Measurements from ENCODE around the gene LGALS3BP. TPM values are rescaled to one million over a fixed set of nuclear protein-coding genes. Genes with fewer than 3 reads are reported as not detected.

LGALS3BP gene
- total RNA-seq, 1 experiment from 2014 or later: 507 TPM

- POLR2A ChIA-PET (ENCODE audit: unreplicated experiment): no interaction called here
- H3K79me2 ChIP-seq (ENCODE audit: low read depth): peaks cover 33% of the 10 kb centered on the region
- H2AFZ ChIP-seq: no peak overlapping the region
- no TSS peak for BruUV-seq (replicated peaks)
- H3K9me3 ChIP-seq (ENCODE audit: insufficient read depth, low read depth): no peaks in the 10 kb centered on the region
- TF ChIP-seq CTCF (conservative IDR thresholded peaks at IDR 0.05) (no peak), EZH2 (IDR thresholded peaks at IDR 0.05; ENCODE audit: low read depth) (no peak)
- H3K4me1 ChIP-seq (replicated peaks; ENCODE audit: insufficient read depth): peaks cover 35% of the 10 kb centered on the region
- H3K9me2 ChIP-seq (ENCODE audit: insufficient read depth): no peaks in the 10 kb centered on the region
- CTCF ChIA-PET: interaction anchor here (0.5 to 0.7 kb wide), 2 partner anchors 28 to 49 kb away, joined by 3 to 5 read pairs; no protein-coding TSS in a partner anchor
- H3K4me3 ChIP-seq: no peak overlapping the region
- peaks cover 47% of the 10 kb centered on the region for H3F3A ChIP-seq (ENCODE audit: insufficient read depth, low read depth)
- intact Hi-C loops (cut with micrococcal nuclease; ENCODE audit: unreplicated experiment): no loop called here
- no peak overlapping the region for H3K27ac ChIP-seq
- H4K20me1 ChIP-seq (ENCODE audit: insufficient read depth): no peaks in the 10 kb centered on the region; the same call in 1 of the 2 replicates
- no peak overlapping the region for H3K4me2 ChIP-seq
- H3K27me3 ChIP-seq (ENCODE audit: insufficient read depth, low read depth): no peaks in the 10 kb centered on the region
- DNase-seq: no peak
- H3K36me3 ChIP-seq (ENCODE audit: low read depth): peaks cover 19% of the 10 kb centered on the region
These were observed 12.3 kb upstream of the LGALS3BP start for GRCh38 chr17:78991906-78992532.

DNA sequence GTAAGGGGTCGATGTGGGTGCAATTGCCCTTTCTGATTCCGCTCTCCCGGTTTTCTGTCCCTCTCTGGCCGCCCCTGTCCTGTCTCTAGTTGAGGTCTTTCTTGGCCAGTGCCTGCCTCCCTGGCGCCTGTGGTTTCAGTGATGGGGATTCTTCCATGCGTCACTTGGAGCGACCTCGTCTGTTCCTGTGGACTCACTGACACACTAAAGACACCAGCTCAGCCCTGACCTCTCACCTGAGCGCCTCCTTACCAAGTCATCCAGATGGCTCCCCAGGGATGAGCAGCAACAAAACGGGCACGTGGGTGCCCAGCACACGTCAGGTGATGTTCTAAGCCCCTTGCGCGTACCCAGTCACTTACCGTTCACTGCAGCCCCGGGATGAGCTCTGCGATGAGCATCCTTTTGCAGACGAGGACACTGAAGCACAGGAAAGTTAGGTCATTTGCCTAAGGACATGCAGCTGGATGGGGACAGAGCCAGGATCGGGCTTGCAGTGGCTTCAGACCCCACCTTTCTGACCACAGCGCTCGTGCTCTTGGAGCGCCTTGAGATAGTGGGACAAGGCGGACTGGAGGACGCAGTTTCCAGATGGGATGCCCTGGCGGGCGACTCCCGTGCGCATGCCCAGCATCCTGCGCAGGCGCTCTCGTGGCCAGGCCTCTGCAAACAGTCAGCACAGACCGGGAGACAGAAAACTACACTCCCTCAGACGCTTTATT lies 11.5 kb upstream of the LGALS3BP start:
- peaks cover 19% of the 10 kb centered on the region for H3K36me3 ChIP-seq (ENCODE audit: low read depth)
- no peak overlapping the region for H3K4me3 ChIP-seq
- DNase-seq: no peak
- CTCF ChIA-PET: no interaction called here
- TF ChIP-seq EZH2 (IDR thresholded peaks at IDR 0.05; ENCODE audit: low read depth) (no peak), CTCF (conservative IDR thresholded peaks at IDR 0.05) (no peak)
- peaks cover 34% of the 10 kb centered on the region for H3K4me1 ChIP-seq (replicated peaks; ENCODE audit: insufficient read depth)
- POLR2A ChIA-PET (ENCODE audit: unreplicated experiment): no interaction called here
- H3F3A ChIP-seq (ENCODE audit: insufficient read depth, low read depth): peaks cover 47% of the 10 kb centered on the region
- no TSS peak for BruUV-seq (replicated peaks)
- H2AFZ ChIP-seq: no peak overlapping the region
- no peaks in the 10 kb centered on the region for H3K27me3 ChIP-seq (ENCODE audit: insufficient read depth, low read depth)
- H3K4me2 ChIP-seq: no peak overlapping the region
- no peak overlapping the region for H3K27ac ChIP-seq
- no peaks in the 10 kb centered on the region; the same call in 1 of the 2 replicates for H4K20me1 ChIP-seq (ENCODE audit: insufficient read depth)
- H3K9me2 ChIP-seq (ENCODE audit: insufficient read depth): no peaks in the 10 kb centered on the region
- intact Hi-C loops (cut with micrococcal nuclease; ENCODE audit: unreplicated experiment): no loop called here
- H3K79me2 ChIP-seq (ENCODE audit: low read depth): peaks cover 29% of the 10 kb centered on the region
- H3K9me3 ChIP-seq (ENCODE audit: insufficient read depth, low read depth): no peaks in the 10 kb centered on the region

- CTCF ChIA-PET: no interaction called here
- intact Hi-C loops (cut with micrococcal nuclease; ENCODE audit: unreplicated experiment): no loop called here
- H3K4me2 ChIP-seq: no peak overlapping the region
- H3K9me3 ChIP-seq (ENCODE audit: insufficient read depth, low read depth): no peaks in the 10 kb centered on the region
- H3K4me3 ChIP-seq: no peak overlapping the region
- no peaks in the 10 kb centered on the region for H3K9me2 ChIP-seq (ENCODE audit: insufficient read depth)
- no peak overlapping the region for H3K27ac ChIP-seq
- peaks cover 24% of the 10 kb centered on the region for H3K79me2 ChIP-seq (ENCODE audit: low read depth)
- POLR2A ChIA-PET (ENCODE audit: unreplicated experiment): no interaction called here
- H3K27me3 ChIP-seq (ENCODE audit: insufficient read depth, low read depth): no peaks in the 10 kb centered on the region
- BruUV-seq (replicated peaks): no TSS peak
- peaks cover 15% of the 10 kb centered on the region for H3K36me3 ChIP-seq (ENCODE audit: low read depth)
- H2AFZ ChIP-seq: no peak overlapping the region
- DNase-seq: no peak
- TF ChIP-seq CTCF (conservative IDR thresholded peaks at IDR 0.05) (no peak), EZH2 (IDR thresholded peaks at IDR 0.05; ENCODE audit: low read depth) (no peak)
- H3K4me1 ChIP-seq (replicated peaks; ENCODE audit: insufficient read depth): peaks cover 33% of the 10 kb centered on the region
- H4K20me1 ChIP-seq (ENCODE audit: insufficient read depth): no peaks in the 10 kb centered on the region; the same call in 1 of the 2 replicates
- H3F3A ChIP-seq (ENCODE audit: insufficient read depth, low read depth): peaks cover 46% of the 10 kb centered on the region
These were observed 10.8 kb upstream of the LGALS3BP start for GRCh38 chr17:78990349-78991016.

All from PC-9 (cell line).